GM19239 (cell line): ENCODE data around the gene CEBPB.
"Not testable (repeated sequence)": the region's sequence is repeated elsewhere in the genome, so short reads cannot be mapped to it uniquely, and the experiment has no call there.

ENCODE experiments used
- DNase-seq: peaks from one replicate; pipeline ENCODE4 v3.0.0; 2011; ENCODE audit warnings: low spot score; ENCODE audit not compliant: insufficient read length
- FAIRE-seq: peaks from 2 replicates; lab custom pipeline; 2011; peaks lifted over from hg19 to GRCh38; lab: Jason Lieb, UNC

Gene CEBPB

DNA sequence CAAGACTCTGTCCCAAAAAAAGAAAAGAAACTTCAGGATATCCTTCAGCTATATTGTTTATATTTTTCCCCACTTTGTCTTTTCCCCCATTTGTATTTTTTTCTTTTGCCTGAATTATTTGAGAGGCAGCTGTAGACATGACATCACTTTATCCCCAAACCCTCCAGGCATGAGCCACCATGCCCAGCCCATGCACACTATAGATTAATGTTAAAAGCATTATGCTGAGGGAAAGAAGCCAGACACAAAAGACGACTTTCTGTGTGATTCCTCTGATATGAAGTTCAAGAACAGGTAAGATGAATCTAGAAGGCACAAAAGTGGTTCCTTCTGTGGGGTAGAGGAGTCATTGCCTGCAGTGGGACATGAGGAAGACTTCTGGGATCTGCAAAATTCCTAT, 16.4 kb downstream of the CEBPB start:
- no peak for FAIRE-seq
- no peak for DNase-seq

DNA sequence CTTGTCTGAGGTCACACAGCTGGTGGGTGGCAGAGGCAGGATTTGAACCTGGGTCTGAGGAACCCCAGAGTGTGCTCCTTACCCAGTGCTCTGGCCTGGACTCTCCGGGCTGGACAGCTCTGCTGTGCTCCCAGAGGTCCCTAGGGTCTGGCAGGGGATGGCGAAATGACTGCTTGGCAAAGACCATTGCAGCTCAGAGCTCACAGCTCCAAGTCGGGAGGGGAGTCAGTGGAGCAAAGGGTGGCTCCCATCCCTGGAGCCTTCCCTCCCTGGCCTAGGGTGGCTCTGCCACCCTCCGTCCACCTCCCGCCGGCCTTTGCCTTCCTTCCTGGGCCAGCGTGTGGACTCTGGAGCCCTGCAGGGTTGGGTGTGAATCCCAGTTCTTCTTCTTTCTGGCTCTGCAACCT, 17.5 kb downstream of the CEBPB start:
- FAIRE-seq (no peak), DNase-seq (no peak)

DNA sequence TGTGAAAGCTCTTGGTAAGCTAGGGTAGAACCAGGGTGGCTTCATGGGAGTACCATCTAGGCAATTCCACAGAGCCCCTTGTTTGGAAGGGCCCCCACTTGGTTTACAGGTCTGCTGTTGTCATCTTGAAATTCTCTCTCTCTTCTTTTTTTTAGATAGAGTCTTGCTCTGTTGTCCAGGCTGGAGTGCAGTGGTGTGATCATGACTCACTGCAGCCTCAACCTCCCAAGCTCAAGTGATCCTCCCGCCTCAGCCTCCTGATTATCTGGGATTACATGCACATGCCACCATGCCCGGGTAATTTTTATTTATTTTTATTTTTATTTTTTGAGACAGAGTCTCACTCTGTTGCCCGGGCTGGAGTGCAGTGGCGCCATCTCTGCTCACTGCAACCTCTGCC, 18.2 kb downstream of the CEBPB start:
- DNase-seq, FAIRE-seq: not testable (repeated sequence)

DNA sequence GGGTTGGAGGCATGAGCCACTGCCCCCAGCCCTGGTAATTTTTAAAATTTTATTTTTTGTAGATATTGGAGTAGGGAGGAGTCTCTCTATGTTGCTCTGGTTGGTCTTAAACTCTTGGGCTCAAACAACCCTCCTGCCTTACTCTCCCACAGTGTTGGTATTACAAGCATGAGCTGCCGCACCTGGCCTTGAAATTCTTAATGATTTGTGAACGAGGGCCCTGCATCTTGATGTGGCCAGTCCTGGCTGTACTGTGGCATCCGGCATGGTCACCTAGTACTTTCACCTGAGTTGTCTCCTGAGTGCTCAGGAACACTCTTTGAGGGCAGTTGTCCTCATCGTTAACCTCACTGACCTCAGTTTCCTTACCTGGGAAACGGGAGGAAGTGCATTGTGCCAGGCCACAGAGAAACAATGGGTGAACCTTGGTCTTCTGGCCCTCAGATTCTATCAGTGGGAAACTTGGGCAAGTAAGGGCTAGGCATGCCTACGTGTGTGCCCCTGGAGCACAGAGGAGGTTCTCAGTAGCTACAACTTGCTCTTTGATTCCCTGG, 19.5 kb downstream of the CEBPB start:
- DNase-seq (no peak), FAIRE-seq (no peak)

DNA sequence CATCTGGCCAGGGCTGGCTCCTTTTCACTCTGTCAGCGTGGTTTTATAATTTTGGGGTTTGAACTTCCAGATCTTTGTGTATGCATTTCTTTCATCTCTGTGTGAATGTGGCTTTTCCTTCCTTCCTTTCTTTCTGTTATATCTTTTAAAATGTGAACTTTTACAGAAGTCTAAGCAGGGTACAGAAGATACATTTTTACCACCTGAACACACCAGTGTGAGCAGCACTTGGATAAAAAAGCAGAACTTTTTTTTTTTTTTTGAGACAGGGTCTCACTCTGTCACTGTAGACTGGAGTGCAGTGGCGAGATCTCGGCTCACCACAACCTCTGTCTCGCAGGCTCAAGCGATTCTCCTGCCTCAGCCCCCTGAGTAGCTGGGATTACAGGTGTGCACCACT, 20.5 kb downstream of the CEBPB start:
- FAIRE-seq = no peak
- DNase-seq = no peak

DNA sequence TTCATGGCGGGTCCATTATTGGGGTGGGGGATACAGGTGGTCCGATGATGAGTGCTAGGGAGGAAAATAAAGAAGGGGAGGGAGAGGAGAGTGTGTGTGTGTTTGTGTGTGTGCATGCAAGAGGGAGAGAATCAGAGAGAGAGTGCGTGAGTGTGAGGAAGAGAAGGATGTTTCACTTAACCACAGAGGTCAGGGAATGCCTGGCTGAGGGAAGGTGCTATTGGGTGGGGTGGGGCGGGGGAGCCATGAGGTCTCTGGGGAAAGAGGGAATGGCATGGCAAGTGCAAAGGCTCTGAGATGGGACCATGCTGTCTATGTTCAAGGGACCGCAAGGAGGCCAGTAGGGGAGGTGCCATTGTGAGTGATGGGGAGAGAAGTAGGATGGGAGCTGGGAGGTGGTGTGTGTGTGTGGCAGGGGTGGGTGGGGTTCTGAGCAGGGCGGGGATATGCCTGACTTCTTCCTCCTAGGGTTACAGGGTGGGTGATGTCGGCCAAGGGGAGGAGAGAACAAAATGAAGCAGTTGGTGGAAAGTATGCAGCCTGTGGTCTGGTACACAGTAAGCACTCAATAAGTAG, 23.0 kb downstream of the CEBPB start:
- DNase-seq (no peak), FAIRE-seq (no peak)

DNA sequence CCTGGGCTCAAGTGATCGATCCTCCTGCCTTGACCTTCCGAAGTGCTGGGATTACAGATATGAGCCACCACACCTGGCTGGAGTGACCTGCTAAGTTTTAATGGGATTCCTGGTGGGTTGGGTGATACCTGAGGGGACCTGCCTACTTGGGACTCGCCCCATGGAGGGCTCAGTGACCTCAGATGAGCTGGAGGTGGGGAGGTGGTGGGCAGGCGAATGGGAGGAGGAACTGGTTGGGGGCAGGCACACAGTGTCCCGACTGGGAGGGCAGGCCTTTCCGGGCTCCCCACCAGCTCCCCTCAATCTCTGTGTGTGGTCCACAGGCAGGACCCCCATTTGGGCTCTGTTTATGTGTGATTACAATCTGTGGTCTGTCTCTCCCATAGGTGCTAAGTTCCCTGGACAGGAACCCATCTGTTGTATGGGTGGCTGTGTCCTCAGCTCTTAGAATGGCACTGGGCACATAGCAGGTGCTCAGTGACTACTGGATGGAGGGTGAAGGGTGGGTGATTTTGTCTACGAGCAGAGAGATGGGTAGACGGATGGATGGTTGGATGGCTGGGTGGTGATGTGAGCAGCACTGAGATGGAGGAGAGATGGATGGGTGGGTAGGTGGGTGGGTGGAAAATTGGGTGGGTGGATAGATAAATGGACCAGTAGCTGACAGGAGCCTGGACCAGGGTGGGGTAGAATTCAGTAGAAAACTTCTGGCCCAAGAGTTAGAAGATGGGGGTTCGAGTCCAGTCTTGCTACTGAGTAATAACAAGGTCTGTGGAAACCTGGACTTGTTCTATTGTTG, 23.8 kb downstream of the CEBPB start:
- DNase-seq = no peak
- no peak for FAIRE-seq

DNA sequence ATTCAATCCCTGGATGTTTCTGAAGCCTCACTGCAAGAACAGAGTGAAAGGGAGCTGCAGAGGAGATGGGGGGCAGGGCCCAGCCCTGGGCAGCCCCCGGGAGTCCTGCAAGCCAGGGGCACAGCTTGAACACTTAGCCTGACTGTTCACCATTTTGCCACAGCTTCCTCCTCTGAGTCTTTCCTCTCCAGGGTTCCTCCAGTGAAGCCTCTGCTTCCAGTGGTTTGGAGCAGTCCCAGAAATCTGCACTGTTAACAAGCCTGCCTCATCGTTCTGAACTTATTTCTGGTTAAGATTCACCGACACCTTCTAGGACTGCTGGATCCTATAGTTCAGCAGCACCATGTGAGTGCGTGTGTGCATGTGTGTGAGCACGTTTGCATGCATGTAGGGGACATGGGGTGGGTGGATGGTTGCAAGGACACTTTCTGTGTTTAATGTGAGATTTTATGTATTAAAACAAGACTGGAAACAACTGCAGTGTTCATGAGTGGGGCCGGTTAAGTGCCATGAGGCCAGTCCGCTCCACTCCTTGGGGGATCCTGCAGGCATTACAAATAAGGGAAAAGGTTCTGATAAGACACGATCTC, 24.6 kb downstream of the CEBPB start:
- DNase-seq (no peak), FAIRE-seq (no peak)

DNA sequence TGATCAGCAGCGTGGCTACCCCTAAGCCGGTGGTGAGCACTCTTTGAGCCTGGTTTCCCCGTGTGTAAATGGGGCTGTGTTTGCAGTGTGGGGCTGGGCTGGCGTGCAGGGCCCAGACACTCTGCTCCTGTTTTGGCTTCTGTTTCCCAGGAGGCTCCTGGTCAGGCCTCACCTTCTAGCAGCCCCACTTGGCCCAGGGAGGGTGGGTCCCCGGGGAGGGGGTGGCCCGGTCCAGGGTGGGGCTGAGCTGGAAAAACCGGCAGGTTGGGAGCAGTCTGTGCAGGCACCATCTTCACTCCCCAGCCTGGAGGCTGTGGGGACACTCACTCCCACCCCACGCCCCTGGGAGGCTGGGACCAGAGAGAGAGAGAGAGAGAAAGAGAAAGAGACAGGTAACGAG, 25.3 kb downstream of the CEBPB start:
- no peak for FAIRE-seq
- no peak for DNase-seq

DNA sequence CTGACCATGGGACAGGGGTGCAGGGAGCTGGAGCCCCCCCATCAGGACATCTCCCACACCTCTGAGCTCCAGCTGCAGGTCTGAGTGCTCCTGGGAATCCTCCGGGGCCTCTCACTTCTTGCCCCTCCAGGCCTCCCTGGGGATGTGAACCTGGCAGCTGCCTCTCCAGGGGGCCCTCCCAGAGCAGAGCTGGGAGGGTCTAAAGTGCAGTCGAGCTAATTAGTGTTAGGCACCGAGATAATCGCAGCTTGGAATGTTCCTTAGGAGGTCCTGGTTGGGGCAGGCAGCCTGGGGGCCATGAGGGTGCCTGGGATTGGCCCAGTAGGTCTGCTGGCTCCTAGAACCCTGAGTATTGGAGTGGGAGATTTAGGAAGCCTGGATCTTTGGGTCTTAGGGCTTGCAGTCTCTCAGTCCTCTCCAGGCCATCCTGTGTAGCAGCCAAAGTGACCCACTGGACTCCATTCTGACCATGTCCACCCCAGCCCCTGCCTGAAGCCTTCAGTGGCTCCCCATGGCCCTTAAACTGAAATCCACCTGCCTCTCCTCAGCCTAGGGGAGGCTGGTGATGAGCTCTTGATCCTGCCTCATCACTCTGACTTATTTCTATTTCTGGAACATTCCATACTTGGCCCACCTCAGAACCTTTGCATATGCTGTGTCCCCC, 26.0 kb downstream of the CEBPB start:
- DNase-seq = no peak
- no peak for FAIRE-seq

DNA sequence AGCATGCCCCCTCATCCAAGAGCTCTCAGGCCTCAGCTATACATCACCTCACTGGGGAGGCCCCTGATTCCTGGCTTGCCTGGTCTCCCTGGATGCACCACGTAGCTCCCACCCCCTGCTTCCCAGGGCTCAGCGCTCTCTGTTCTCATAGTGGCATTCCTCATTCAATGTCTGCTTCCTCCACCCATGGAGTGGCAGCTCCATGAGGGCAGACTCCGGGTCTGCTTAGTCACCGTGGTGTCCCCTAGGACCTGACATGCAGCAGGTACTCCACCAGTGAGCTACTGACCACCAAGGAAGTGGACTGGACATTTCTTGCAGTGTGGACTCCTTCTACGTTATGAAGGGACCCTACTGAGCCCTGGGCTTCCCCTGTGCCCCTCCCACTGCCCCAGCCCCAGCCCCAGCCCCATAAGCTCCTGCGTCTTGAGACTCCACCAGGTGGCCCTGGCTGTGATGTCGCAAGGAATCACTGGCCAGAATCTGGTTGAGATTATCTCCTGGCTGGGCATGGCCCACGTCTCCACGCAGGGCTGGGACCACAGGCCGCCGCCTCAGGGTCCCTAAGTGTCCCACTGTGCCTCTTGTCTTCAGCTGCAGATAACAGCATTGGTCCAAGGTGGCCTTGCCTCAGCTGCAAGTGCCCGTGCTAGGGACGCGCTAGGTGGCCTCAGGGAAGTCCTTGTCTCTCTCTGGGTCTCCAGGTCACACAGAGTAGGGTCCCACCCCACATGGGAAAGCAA, 26.7 kb downstream of the CEBPB start:
- FAIRE-seq = no peak
- DNase-seq = no peak

DNA sequence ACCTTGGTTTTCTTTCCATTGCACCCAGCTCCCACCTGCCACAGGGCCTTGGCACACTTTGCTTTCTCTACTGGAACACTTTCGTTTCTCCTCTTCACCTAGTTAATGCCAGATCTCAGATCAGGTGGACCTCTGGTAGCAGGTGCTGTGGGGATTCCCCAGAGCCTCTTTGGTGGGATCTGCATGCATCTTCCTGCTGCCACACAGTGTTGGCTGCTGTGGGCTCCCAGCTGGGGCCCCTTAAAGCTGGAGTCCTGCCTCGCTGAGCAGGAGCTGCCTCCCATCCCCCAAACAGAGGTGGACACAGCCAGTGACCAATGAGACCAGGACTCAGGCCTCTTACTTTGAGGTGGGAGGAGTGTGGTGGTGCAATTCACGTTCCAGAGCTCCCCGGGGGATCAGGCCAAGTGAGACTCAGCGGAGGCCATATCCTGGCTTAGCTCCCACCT, 28.4 kb downstream of the CEBPB start:
- DNase-seq = no peak
- no peak for FAIRE-seq

DNA sequence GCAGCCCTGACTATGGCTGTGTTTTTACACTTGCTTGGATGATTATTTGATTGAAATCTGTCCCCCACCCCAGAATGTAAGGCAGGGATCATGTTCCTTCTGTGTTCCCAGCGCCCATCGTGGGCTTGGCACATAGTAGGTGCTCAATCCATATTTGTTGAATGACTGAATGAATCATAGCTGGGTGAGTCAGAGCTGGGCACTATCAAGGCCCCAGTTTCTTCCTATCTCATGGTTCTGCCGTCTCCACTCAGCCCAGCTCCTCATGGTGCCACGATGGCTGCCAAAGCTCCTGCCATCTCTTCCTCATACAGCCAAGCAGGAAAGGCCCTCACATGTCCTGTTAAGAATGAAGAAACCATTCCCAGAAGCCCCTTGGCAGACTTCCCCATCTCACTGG, 29.0 kb downstream of the CEBPB start:
- no peak for FAIRE-seq
- DNase-seq = no peak

DNA sequence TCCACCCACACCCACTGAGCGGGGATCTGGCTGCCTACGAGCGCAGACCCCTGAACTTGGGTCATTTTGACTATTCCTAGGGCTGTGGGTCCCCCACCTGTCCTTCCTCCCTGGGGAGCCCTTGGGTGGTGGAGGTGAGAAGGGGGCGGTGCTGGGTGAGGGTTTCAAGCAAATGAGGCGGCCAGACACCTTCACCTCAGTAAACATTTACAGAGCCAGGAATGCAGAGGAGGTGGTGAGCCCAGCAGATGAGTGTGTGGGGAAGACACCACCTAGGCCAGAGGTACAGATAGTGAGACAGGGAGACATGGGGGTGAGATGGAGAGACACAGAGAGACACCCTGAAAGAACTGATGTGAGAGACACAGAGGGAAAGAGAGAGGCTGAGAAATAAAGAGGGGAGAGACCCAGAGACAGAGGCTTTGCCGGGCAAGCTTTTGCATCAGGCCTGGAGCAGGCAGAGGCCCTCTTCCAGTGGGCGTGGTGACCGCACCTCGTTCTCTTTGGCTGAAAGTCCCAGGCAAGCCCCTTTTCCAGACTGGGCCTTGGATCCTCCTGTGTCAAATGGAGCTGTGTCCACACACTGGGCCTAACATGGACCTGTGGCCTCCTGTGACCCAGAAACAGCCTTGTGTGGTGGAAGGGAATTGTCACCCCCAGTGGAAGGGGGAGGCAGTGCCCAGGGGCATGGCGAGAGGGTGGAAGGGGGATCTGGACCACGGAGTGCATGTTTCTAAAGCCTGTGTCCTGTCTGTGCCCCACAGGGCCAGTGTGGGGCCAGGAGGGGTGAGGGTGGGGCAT, 29.7 kb downstream of the CEBPB start:
- DNase-seq (no peak), FAIRE-seq (no peak)

DNA sequence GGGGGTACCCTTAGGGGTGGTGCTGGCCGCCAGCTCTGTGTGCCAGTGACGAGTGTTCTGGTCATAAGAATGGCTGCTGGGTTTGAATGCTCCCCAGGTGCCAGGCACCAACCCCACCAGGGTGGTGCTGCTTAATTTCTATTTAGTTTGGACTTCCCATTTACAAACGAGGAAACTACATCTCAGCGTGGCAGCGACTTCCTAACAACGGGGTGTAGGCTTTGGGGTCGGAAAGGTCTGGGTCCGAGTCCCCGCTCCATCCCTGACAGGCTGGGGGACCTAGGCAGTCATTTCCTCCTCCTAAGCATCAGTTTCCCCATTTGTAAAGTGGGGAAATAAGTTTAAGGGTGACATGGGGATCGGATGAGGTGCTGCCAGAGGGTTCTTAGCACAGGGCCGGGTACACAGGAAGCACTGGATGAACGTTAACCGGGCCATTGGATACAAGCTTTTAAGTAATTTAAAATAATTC, 30.3 kb downstream of the CEBPB start:
- no peak for DNase-seq
- no peak for FAIRE-seq

DNA sequence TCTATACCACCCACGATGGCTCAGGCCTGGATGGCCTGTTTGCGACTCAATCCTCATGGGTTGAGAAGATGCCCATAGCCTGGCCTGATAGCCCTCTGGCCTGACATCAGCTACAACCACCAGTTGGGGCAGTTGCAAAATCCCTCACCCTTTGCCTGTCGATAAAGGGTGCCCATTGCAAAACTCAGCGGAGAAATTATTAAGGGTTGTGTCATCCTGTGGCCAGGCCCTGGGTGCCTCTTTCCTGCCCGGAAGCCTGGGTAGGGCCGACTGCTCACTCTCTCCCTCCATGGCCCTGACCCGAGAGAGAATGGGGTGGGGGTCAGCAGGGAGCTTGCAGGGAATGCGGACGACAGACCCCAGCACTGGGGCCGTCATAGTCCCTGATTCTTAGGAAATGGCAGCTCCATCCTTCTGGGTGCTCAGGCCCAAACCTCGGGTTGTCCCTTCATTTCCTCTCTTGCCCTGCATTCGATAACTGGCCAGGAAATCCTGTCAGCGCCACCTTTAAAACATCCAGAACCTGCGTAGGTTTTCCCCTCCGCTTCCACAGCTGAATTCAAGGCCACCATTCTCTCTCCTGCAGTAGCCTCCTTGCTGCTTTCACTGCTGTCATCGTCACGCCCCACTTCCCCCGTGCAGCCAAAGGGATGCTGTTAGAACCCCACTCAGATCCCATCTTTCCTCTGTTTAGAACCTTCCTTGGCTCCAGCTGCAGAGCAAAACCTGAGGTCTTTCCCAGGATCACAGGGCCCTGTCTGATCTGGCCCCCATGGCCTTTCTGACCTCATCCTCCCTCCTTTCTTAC, 31.1 kb downstream of the CEBPB start:
- FAIRE-seq (no peak), DNase-seq (no peak)

DNA sequence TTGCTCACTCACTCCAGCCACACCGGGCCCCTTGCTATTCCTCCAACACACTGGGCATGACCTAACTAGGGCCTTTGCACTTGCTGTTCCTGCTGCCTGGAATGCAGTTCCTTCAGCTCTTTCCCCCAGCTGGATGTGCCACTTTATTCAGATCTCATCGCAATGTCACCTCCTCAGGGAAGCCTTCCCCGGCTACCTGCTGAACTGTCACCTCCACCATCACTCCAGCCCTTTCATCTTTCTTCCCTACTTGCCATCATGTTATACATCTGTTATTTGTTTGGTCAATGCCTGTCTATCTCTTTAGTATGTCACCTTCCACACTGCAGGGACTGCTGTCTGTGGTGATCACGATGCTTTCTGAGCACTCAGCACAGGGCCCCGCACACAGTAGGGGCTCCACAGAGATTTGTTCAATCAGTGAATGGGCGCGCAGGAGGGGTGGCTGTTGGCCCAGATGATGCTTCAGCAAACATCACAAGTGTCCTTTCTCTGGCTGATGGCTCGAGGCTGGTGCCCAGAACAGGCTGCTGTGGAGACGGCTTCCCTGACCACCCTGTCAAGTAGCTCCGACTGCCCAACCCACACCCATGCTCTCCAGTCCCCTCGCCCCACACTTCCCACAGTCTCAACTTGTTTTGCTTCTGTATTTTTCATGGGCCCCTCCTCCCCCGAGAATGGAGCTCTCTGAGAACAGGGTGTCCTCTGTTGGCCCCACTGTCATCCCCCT, 31.8 kb downstream of the CEBPB start:
- DNase-seq (no peak), FAIRE-seq (no peak)
